ENCODE measurements around the gene MED8.
"Not testable (repeated sequence)": the region's sequence is repeated elsewhere in the genome, so short reads cannot be mapped to it uniquely, and the experiment has no call there.

Gene MED8

GRCh38 chr1:43421976-43422750 is 32.6 kb upstream of the MED8 start:
- no peak for DNase-seq (ENCODE audit: low read depth in 2 of 2)

DNA sequence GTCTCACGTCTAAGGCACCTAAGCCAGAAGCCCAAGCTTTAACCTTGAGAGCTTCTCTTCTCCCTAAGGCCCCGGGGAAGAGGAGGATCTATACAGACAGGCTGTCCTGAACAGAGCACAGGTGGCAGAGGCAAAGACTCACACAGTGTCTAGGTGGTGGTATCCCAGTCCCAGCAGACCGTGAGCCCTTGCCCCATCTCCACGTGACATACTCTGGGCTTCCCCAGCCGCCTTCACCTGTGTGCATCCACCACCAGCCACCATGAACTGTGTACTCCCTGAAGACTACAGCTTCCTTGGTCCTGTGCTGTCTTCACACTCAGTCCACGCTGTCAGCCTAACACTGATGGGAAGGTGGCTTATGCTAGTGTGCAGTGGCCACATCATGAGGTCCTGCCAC is 31.8 kb upstream of the MED8 start:
- DNase-seq (ENCODE audit: low read depth in 2 of 2) = no peak

- no peak for DNase-seq (ENCODE audit: low read depth in 2 of 2)
Measured at GRCh38 chr1:43420874-43421273, 31.3 kb upstream of the MED8 start.

GRCh38 chr1:43419627-43420425 is 30.2 kb upstream of the MED8 start:
- DNase-seq (ENCODE audit: low read depth in 2 of 2) = no peak

- DNase-seq (ENCODE audit: low read depth in 2 of 2) = no peak
Measured at GRCh38 chr1:43418858-43419257, 29.3 kb upstream of the MED8 start.

DNA sequence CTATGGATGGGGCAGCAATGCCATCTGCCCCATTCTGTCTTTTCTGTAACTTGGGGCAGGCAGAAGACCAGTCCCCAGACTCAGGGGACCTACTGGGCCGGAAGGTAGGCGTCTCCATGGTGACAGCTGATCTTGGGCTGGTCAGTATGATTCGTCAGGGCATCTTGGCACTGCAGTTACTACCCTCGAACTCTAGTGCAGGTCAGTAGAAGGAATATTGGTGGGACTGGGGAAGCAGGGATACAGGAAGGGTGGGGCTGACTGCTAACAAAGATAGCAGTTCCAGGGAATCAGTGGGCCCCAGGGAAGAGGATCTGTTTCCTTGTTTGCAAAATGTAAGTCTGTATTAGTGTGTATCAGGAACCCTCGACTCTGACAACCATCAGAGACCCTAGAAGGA is 26.3 kb upstream of the MED8 start:
- DNase-seq (ENCODE audit: low read depth in 2 of 2) = no peak

GRCh38 chr1:43414634-43415223 is 25.1 kb upstream of the MED8 start:
- peak; percentile 38 to 58 for DNase-seq (ENCODE audit: low read depth in 2 of 2)

DNA sequence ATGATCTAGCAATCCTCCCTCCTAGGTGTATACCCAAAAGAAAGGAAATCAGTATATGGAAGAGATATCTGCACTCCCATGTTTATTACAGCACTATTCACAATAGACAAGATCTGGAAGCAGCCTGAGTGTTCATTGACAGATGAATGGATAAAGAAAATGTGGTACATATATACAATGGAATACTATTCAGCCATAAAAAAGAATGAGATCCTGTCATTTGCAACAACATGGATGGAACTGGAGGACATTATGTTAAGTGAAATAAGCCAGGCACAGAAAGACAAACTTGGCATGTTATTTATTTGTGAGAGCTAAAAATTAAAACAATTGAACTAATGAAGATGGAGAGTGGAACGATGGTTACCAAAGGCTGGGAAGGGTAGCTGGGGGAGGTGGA is 23.8 kb upstream of the MED8 start:
- not testable (repeated sequence) for DNase-seq (ENCODE audit: low read depth in 2 of 2)

GRCh38 chr1:43410571-43410970 is 21.0 kb upstream of the MED8 start:
- no peak for DNase-seq (ENCODE audit: low read depth in 2 of 2)

DNA sequence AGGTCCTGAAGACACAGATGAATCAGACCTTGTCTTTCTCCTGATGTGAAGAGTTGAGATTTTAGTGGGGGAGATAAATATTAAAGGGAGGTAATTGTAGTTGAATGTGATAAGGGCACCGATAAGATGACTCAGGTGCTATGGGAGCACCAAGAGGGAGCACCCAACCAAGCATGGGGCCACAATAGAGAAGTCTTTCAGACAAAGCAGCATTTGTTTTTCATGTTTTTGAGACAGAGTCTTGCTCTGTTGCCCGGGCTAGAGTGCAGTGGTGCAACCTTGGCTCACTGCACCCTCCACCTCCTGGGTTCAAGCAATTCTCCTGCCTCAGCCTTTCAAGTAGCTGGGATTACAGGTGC is 16.3 kb upstream of the MED8 start:
- no peak for DNase-seq (ENCODE audit: low read depth in 2 of 2)

DNA sequence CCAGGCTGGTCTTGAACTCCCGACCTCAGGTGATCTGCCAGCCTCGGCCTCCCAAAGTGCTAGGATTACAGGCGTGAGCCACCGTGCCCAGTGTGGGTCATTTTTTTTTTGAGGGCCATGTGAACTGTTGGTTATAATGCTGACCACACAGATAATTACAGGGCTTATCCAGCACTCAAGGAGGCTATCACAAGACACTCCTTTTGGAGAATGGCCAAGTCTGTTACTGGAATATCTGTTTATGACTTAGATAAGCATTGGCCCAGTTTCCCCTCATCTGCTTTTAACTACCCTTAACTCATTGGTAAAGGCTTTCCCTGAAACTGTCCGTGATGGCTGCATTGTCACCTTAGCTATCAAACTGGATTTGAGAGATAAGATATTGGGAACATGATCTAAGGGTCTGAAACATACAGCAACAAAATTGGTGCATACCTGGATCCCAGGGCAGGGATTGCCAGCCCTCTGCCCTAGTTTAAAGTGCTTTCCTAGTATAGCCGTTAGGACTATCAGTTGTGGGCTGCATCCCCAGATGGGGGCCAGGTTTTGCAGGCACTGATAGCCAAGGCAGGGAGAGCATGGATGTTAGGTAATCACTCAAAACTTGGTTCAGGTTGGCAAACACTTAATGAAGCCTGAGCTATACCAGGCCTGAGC is 15.7 kb upstream of the MED8 start:
- no peak for DNase-seq (ENCODE audit: low read depth in 2 of 2)

- DNase-seq (ENCODE audit: low read depth in 2 of 2) = no peak
Measured at GRCh38 chr1:43404353-43404752, 14.8 kb upstream of the MED8 start.

DNA sequence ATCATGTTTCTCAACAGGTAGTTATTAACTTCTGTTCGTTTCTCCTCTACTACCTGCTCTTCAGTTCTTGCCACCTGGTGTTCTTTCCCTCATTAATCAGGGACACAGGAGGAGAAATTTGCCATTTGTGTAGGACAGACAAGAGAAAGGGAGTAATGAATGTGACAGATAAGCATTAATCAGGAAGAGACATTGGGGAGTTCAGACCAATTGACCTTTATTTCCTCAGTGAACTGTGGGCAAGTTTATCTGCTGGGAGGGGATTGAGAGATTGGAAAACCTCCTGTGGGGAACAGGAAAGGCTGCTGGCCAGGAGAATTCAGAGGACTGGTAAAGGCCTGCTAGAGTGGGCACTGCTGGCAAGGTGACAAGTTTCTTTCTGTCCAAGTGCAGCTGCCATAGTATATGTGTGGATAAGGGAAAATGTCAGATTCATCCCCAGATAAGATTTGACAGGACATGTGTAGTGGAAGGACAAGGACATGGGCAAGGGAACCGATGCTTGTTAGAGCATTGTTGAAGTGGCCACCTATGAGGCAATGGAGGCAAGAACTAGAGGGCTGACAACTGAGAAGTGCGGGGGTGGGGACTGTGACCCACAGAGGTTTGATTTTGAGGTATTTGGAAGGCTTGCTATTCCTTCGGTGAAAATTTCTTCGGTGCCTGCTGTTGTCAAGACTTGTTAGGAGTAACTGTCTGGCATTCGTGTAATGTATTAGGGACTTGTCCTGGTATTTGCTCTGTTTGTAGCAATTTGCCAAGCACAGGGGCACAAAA is 12.7 kb upstream of the MED8 start:
- DNase-seq (ENCODE audit: low read depth in 2 of 2) = no peak

DNA sequence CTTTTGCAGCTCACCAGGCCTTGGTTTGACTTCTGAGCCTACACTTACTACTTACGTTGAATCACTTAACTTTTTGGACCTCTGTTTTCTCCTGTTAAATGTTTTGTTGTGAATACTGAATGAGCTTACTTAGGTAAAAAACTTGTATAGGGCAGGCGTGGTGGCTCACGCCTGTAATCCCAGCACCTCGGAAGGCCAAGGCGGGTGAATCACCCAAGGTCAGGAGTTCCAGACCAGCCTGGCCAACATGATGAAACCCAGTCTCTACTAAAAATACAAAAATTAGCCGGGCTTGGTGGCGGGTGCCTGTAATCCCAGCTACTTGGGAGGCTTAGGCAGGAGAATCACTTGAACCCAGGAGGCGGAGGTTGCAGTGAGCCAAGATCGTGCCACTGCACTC is 10.8 kb upstream of the MED8 start:
- DNase-seq (ENCODE audit: low read depth in 2 of 2) = not testable (repeated sequence)

DNA sequence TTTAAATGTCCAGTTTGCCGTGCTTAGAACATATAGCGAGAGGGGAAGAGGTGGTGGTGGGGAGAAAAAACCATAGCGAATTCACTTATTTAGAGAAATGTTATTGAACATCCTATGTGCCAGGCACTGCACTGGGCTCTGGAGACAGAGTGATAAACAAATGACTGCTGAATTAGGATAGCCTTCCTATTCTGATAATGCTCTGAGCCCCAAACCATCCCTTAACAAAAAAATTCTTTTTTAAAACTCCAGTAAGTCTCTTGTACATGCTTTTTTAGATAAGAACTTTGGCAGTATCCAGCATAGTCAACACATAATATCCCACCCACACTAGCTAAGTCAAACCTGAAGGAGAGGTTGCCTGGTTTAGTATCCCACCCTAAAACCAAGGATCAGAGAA is 8.6 kb upstream of the MED8 start:
- DNase-seq (ENCODE audit: low read depth in 2 of 2) = no peak

GRCh38 chr1:43396059-43396458 is 6.5 kb upstream of the MED8 start:
- DNase-seq (ENCODE audit: low read depth in 2 of 2) = no peak

DNA sequence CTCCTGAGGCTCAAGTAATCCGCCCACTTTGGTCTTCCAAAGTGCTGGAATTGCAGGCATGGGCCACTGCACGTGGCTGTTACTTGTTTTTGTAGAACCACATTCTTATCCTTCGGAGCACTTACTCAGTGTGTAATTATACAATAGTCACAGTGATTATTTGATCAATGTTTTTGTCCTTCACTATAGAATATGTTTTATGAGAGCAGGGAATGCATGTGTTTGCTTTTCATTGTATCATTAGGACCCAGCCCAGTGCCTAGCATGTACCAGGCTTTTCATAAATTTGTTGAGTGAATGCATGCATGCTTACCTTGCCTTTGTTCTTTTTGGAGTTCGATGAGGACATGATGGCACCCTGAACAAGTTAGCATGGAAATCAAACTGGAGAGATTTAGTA is 5.9 kb upstream of the MED8 start:
- DNase-seq (ENCODE audit: low read depth in 2 of 2) = no peak

DNA sequence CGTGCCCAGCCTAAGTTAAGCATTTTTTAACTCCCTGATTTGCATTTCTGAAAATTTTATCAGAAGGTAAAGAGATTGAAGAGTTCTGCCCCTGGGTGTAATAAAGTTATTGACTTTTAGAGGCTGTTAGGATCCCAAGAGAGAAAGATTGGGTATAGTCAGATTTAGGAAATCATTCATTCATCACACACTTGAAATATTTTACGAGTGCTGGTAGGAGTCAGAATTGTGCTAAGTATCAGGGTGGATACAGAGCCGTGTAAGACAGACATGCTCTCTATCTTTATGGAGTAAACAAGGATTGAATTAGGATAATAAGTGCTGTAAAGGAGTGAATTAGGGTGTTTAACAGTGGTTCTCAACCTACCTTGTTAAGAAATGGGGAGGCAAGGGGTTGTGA is 3.1 kb upstream of the MED8 start:
- no peak for DNase-seq (ENCODE audit: low read depth in 2 of 2)

DNA sequence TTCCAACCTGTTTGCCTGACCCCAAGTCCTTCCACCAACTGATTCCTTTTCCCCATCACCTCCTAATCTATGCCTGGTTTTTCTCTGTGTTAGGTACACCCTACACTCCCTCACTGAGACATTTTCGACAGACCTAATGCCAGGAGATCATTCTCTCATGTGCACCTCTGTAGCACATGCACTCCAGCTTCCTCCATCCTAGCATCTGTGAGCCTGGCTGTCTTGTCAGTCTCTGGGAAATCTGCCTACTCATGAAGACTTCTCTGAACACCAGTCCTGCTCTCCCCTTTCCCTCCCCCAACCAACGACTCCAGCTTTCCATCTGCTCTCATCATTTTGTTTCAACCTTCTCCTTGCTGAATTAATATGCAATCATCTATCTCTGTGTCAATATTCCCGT is 987 bp downstream of the MED8 start:
- DNase-seq (ENCODE audit: low read depth in 2 of 2) = no peak

DNA sequence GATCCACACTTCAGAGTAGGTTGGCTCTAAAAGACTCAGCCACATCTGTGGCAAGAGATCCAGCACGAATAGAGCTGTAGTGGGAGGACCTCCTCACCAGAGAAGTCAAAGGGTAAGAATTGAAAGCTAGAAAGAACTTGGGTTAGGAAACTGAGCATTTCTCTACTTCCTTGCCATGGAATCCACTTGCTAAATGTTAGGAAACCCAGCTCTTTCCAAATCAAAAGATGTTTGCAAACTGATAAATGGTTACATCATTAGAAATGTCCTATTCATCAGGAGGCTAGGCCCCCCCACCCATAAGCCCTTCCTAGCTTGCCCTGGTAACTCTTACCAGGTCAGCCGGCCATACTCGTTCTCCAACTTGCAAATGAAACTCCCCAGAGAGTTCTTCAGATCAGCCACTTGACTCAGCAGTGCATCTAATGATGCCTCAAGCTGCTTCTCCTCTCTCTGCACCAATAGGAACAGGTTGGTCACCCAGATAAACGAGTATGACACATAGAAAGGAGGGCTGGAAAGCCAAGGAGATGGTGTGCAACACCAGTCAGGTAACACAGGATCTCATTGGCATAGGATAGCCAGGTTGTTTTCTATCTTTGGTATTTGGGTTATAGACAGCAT is 1.5 kb downstream of the MED8 start:
- DNase-seq (ENCODE audit: low read depth in 2 of 2) = no peak

DNA sequence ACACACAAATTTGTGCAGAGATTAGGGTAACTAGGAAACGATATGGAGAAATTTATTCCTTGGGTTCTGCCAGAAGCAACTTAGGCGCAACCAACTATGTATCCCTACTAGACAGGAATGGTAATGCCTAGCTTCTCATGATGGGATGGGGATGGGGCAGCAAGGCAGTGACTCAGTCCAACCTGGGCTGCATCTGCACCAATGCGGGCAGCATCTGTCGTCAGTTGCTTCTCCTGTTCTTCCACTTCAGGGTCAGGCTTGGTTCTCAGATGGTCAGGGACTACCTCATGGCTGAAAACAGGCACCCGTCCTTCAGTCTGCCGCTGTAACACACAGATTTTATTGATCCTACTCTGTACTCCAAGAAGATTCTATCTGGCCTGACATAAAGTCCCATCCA is 2.9 kb downstream of the MED8 start:
- no peak for DNase-seq (ENCODE audit: low read depth in 2 of 2)

Measured in stimulated activated CD8-positive, alpha-beta memory T cell treated with anti-CD3 and anti-CD28 coated beads, Interleukin-7, amount 100 ng/mL, for 4 hours (primary cell).